Adipocyte (in vitro differentiated cells): ENCODE data around the gene JSRP1.
A peak's percentile ranks its signal among the peaks of the same experiment; 100 is the strongest.

Experiments
- DNase-seq: peaks from one replicate; pipeline ENCODE4 v3.0.0-alpha.2; 2015; ENCODE audit warnings: low read depth
- H3K27me3 ChIP-seq: replicated peaks from 2 replicates; pipeline ENCODE4 v1.7.0; 2013; ENCODE audit warnings: mild to moderate bottlenecking, low read length, moderate library complexity; ENCODE audit not compliant: control insufficient read depth, insufficient read depth
- H3K36me3 ChIP-seq: 2 replicates; pipeline ENCODE4 v1.7.0; 2013; ENCODE audit warnings: low read length, mild to moderate bottlenecking, moderate library complexity; ENCODE audit not compliant: control insufficient read depth, insufficient read depth, severe bottlenecking
- H3K4me1 ChIP-seq: 2 replicates; pipeline ENCODE4 v1.7.0; 2013; ENCODE audit warnings: mild to moderate bottlenecking, low read length, moderate library complexity; ENCODE audit not compliant: control insufficient read depth, insufficient read depth
- H3K4me3 ChIP-seq: 2 replicates; pipeline ENCODE4 v1.7.0; 2013; ENCODE audit warnings: mild to moderate bottlenecking, low read length, moderate library complexity
- H3K9ac ChIP-seq: 2 replicates; pipeline ENCODE4 v1.7.0; 2013; ENCODE audit warnings: mild to moderate bottlenecking, low read length, moderate library complexity
- H3K9me3 ChIP-seq: 2 replicates; pipeline ENCODE4 v1.7.0; 2013; ENCODE audit warnings: mild to moderate bottlenecking, low read length, moderate library complexity; ENCODE audit not compliant: control insufficient read depth

Gene JSRP1

DNA sequence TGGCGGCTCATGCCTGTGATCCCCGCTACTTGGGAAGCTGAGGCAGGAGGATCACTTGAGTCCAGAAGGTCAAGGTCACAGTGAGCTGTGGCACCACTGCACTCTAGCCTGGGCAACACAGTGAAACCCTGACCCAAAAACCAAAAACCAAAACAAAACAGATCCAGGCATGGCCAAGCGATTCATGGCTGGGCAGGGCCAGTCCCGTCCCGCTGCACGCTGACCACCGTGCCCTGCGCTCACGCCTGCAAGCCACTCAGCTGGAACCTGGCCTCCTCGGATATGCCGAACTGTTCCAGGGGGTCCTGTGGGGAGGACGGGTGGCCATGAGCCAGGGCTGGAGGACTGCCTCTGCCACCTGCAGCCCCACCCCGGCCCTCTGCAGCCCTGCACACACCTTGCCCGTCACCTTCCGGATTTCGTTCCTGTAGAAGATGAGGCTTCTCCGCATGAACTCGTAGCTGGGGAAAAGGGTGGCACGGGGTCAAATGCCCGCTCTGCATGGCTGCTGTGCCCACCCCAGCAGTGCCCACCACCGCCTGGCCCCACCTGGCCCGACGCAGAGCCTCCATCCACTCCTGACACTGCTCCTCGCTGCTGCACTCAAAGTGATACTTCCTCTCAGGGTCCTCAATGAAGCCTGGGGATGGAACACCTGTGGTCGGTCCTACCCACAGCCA, 22.5 kb downstream of the JSRP1 start:
- no peak for DNase-seq
- peaks cover 25% of the 10 kb centered on the region for H3K4me1 ChIP-seq
- H3K9ac ChIP-seq = peak overlapping the region; percentile 6
- H3K4me3 ChIP-seq = no peak overlapping the region
- no peaks in the 10 kb centered on the region for H3K27me3 ChIP-seq
- peaks cover 39% of the 10 kb centered on the region for H3K36me3 ChIP-seq
- H3K9me3 ChIP-seq = no peaks in the 10 kb centered on the region

DNA sequence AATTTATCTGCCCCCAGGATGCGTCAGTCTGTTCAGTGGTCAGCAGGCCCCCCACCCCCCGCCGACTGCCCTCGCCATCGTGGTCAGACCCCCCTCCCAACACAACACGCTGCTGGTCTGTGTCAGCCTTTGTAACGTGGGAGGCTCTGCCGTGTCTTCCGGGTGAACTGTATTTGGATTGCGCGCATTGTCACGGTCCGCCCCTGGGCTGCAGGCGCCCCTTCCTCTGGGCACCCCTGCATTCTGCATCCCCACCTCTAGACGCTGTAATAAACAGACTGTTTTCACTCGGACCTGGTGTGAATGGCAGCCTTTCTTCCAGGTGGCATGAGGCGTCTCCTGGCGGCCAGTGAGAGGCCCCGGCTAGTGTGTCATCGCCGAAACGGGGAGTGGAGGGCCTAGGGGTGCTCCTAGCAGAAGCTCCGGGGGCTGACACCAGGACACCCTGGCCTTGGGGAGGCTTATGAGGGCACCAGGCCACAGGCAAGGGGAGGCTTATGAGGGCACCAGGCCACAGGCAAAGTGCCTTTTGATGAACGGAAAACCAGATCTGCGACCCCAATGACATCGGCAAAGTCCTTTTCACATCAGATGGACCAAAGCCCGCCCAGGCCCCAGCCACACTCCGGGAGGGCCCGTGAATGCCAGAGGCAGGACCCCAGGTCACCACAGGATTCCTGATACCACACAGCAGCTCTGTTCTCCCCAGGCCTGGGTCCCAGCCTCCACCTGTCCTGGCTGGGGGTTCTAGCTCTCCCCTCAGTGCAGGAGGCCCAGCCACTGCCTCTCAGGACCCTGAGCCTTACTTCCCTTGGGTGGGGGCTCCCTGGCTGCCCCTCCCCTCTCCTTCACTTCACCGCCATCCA, 23.7 kb downstream of the JSRP1 start:
- Histone ChIP-seq H3K9ac (peak overlapping the region; percentile 16), H3K4me1 (peaks cover 13% of the 10 kb centered on the region), H3K36me3 (peaks cover 48% of the 10 kb centered on the region), H3K9me3 (no peaks in the 10 kb centered on the region), H3K27me3 (no peaks in the 10 kb centered on the region), H3K4me3 (no peak overlapping the region)
- DNase-seq = no peak

- Histone ChIP-seq H3K4me1 (peaks cover 10% of the 10 kb centered on the region), H3K36me3 (peaks cover 49% of the 10 kb centered on the region), H3K9ac (no peak overlapping the region), H3K27me3 (no peaks in the 10 kb centered on the region), H3K9me3 (no peaks in the 10 kb centered on the region), H3K4me3 (no peak overlapping the region)
- DNase-seq = no peak
Observed at GRCh38 chr19:2231621-2232221, 24.5 kb downstream of the JSRP1 start.

- peaks cover 10% of the 10 kb centered on the region for H3K4me1 ChIP-seq
- no peaks in the 10 kb centered on the region for H3K27me3 ChIP-seq
- no peak overlapping the region for H3K4me3 ChIP-seq
- no peak for DNase-seq
- H3K36me3 ChIP-seq = peaks cover 57% of the 10 kb centered on the region
- H3K9ac ChIP-seq = peak overlapping the region; percentile 4
- H3K9me3 ChIP-seq = no peaks in the 10 kb centered on the region
Observed at GRCh38 chr19:2230807-2231533, 25.2 kb downstream of the JSRP1 start.

DNA sequence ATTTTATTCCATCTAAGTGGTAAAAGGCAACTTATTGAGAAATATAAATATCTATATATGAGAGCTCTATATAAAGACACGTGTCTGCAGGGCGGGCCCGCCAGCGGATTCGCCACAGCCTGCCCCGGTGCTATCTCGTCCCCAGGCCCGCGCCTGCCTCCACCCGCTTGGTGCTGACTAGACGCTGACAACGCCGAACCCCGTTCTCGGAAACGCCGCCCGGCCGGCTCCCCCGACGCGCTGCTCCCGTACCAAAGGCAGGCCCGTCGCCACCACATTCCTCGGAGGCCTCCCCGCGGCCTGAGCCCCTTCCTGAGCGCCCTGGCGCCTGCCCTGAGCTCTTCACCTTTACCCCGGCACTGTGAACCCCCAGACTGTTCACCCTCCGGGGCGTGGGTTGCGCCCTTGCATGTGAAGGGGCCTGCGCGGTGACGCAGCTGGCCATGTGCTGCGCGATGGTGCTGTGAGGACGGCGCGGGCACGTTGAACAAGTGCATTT, 26.1 kb downstream of the JSRP1 start:
- Histone ChIP-seq H3K36me3 (peaks cover 66% of the 10 kb centered on the region), H3K9ac (no peak overlapping the region), H3K4me3 (no peak overlapping the region), H3K9me3 (no peaks in the 10 kb centered on the region), H3K4me1 (peaks cover 8% of the 10 kb centered on the region), H3K27me3 (no peaks in the 10 kb centered on the region)
- DNase-seq = no peak

- no peak for DNase-seq
- Histone ChIP-seq H3K4me1 (peaks cover 6% of the 10 kb centered on the region), H3K27me3 (no peaks in the 10 kb centered on the region), H3K36me3 (peaks cover 73% of the 10 kb centered on the region), H3K4me3 (no peak overlapping the region), H3K9ac (no peak overlapping the region), H3K9me3 (no peaks in the 10 kb centered on the region)
Observed at GRCh38 chr19:2229103-2230032, 26.8 kb downstream of the JSRP1 start.

DNA sequence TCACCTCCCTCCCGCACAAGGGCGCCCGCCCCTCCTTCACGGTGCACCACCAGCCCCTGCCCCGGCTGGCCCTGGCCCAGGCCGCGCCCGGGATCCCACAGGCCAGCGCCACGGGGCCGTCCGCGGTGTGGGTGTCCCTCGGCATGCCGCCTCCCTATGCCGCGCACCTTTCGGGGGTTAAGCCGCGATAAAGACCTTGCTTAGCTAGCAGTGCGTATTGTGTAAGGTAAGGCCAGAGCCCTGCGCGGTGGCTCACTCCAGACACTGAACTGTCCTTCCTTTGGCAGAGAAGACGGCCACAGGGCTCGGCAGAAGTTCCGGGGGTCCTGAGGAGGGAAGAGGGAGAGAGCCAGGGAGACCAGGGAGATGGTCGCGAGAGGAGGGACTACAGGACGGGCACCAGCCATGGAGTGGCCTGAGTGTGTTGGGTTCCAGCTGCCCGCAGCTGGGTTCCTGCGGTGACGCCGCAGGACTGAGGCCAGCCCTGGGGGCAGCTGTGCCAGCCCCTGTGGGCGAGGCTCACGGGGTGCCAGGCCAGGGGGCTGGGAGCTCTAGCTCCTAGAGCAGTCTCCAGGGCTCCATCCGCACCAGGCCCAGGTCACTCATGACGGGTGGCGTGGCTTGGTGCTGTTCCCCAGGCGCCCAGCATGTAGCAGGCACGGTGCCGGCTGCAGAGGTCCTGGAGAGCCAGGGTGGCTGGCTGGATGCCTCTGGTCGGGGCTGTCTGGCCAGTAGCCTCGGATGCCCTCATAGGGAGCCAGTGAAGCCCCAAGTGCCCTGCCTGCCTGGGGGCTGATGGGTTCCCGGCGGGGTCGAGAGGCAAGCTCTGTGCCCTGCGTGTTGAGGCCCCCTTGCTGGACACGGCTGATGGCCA, 27.8 kb downstream of the JSRP1 start:
- Histone ChIP-seq H3K9ac (no peak overlapping the region), H3K9me3 (no peaks in the 10 kb centered on the region), H3K27me3 (no peaks in the 10 kb centered on the region), H3K4me1 (peaks cover 4% of the 10 kb centered on the region), H3K36me3 (peaks cover 75% of the 10 kb centered on the region), H3K4me3 (no peak overlapping the region)
- DNase-seq = no peak

- no peaks in the 10 kb centered on the region for H3K9me3 ChIP-seq
- H3K4me1 ChIP-seq = peaks cover 4% of the 10 kb centered on the region
- peaks cover 67% of the 10 kb centered on the region for H3K36me3 ChIP-seq
- no peak for DNase-seq
- H3K27me3 ChIP-seq = no peaks in the 10 kb centered on the region
- no peak overlapping the region for H3K9ac ChIP-seq
- H3K4me3 ChIP-seq = no peak overlapping the region
Observed at GRCh38 chr19:2227415-2228156, 28.6 kb downstream of the JSRP1 start.

GRCh38 chr19:2226840-2227360, 29.3 kb downstream of the JSRP1 start:
- DNase-seq = no peak
- no peak overlapping the region for H3K4me3 ChIP-seq
- H3K27me3 ChIP-seq = no peaks in the 10 kb centered on the region
- peaks cover 4% of the 10 kb centered on the region for H3K4me1 ChIP-seq
- H3K36me3 ChIP-seq = peaks cover 63% of the 10 kb centered on the region
- H3K9me3 ChIP-seq = no peaks in the 10 kb centered on the region
- H3K9ac ChIP-seq = no peak overlapping the region
